Measurements from ENCODE around the gene CREM.
A peak's percentile ranks its signal among the peaks of the same experiment; 100 is the strongest.

CREM gene

GRCh38 chr10:35090162-35090954 lies 36.3 kb upstream of the CREM start, which contains the start of gene CUL2:
Gene CUL2, minus strand, starts transcription at chr10:35090341. Its CDS starts 19,024 bp downstream, at chr10:35071317.
- TF ChIP-seq CTCF (IDR thresholded peaks at IDR 0.05): no peak
- Histone ChIP-seq H3K4me1 (ENCODE audit: control insufficient read depth in 1 of 2, insufficient read depth in 1 of 2, low read depth in 1 of 2, low read length in 1 of 2) (peaks cover 22% of the 10 kb centered on the region in 2 experiments), H3K27ac (peak within 1 kb of the TSS; percentile 98)

GRCh38 chr10:35091994-35092790 lies 34.5 kb upstream of the CREM start:
- Histone ChIP-seq H3K36me3 (no peaks in the 10 kb centered on the region), H3K4me1 (ENCODE audit: control insufficient read depth in 1 of 2, insufficient read depth in 1 of 2, low read depth in 1 of 2, low read length in 1 of 2) (peaks cover 22% of the 10 kb centered on the region in 2 experiments), H3K27me3 (peaks cover 27% of the 10 kb centered on the region), H3K9me3 (no peaks in the 10 kb centered on the region), H3K4me3 (ENCODE audit: low read depth in 1 of 2, low read length in 1 of 2) (no peak overlapping the region), H3K27ac (no peak overlapping the region)
- TF ChIP-seq CTCF (IDR thresholded peaks at IDR 0.05): no peak

More at GRCh38 chr10:35090162-35090954, 36.3 kb upstream of the CREM start, which contains the start of gene CUL2:
- Histone ChIP-seq H3K27me3 (peaks cover 9% of the 10 kb centered on the region), H3K36me3 (no peaks in the 10 kb centered on the region), H3K4me3 (ENCODE audit: low read depth in 1 of 2, low read length in 1 of 2) (peak within 1 kb of the TSS; percentile 73 to 88), H3K9me3 (no peaks in the 10 kb centered on the region)

- Histone ChIP-seq H3K9me3 (no peaks in the 10 kb centered on the region), H3K4me1 (ENCODE audit: control insufficient read depth in 1 of 2, insufficient read depth in 1 of 2, low read depth in 1 of 2, low read length in 1 of 2) (peaks cover 22% of the 10 kb centered on the region in 2 experiments), H3K27me3 (peaks cover 33% of the 10 kb centered on the region), H3K36me3 (no peaks in the 10 kb centered on the region), H3K4me3 (ENCODE audit: low read depth in 1 of 2, low read length in 1 of 2) (no peak overlapping the region), H3K27ac (no peak overlapping the region)
- TF ChIP-seq CTCF (IDR thresholded peaks at IDR 0.05): no peak
Observed at GRCh38 chr10:35092851-35093250, 33.8 kb upstream of the CREM start.

DNA sequence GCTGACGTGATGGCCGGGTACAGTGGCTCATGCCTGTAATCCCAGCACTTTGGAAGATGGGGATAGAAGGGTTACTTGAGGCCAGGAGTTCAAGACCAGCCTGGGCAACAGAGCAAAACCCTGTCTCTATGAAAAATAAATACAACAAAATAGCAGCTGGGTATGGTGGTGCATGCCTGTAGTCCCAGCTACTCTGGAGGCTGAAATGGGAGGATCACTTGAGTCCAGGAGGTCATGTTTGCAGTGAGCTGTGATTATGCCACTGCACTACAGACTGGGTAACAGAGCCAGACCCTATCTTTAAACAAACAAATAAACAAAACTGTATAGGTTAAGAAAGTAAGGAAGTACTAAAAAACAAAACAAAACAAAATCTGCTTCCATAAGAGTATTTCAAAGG lies 30.3 kb upstream of the CREM start:
- Histone ChIP-seq H3K4me1 (ENCODE audit: control insufficient read depth in 1 of 2, insufficient read depth in 1 of 2, low read depth in 1 of 2, low read length in 1 of 2) (no peaks in the 10 kb centered on the region), H3K36me3 (no peaks in the 10 kb centered on the region), H3K9me3 (no peaks in the 10 kb centered on the region), H3K27me3 (peaks cover 47% of the 10 kb centered on the region), H3K4me3 (ENCODE audit: low read depth in 1 of 2, low read length in 1 of 2) (no peak overlapping the region), H3K27ac (no peak overlapping the region)
- no peak for TF ChIP-seq CTCF (IDR thresholded peaks at IDR 0.05)

- no peak for TF ChIP-seq CTCF (IDR thresholded peaks at IDR 0.05)
- Histone ChIP-seq H3K4me3 (ENCODE audit: low read depth in 1 of 2, low read length in 1 of 2) (no peak overlapping the region), H3K27me3 (peaks cover 53% of the 10 kb centered on the region), H3K36me3 (no peaks in the 10 kb centered on the region), H3K27ac (no peak overlapping the region), H3K4me1 (ENCODE audit: control insufficient read depth in 1 of 2, insufficient read depth in 1 of 2, low read depth in 1 of 2, low read length in 1 of 2) (no peaks in the 10 kb centered on the region), H3K9me3 (no peaks in the 10 kb centered on the region)
Observed at GRCh38 chr10:35097510-35097909, 29.1 kb upstream of the CREM start.
